Osteoblast (primary cell): ENCODE measurements around the gene HEPACAM2. TPM values are rescaled to one million over a fixed set of nuclear protein-coding genes. Genes with fewer than 3 reads are reported as not detected.

Experiments used
- DNase-seq: peaks from one replicate; pipeline ENCODE4 v3.0.0; 2011; ENCODE audit warnings: low spot score, mixed read lengths; ENCODE audit not compliant: insufficient read length; ENCODE audit errors: missing footprints
- H2AFZ ChIP-seq: 2 replicates; pipeline ENCODE4 v1.6.0; 2011; ENCODE audit warnings: mild to moderate bottlenecking, low read length
- H3K27ac ChIP-seq: 2 replicates; pipeline ENCODE4 v1.5.1; 2011; ENCODE audit warnings: mild to moderate bottlenecking, low read depth, low read length, moderate library complexity
- H3K27me3 ChIP-seq: 2 replicates; pipeline ENCODE4 v1.6.0; 2012; ENCODE audit warnings: mild to moderate bottlenecking, control low read depth, inconsistent platforms, low read length, moderate library complexity; ENCODE audit not compliant: insufficient read depth
- H3K36me3 ChIP-seq: 2 replicates; pipeline ENCODE4 v1.5.1; 2011; ENCODE audit warnings: mild to moderate bottlenecking, low read length, control low read depth, moderate library complexity; ENCODE audit not compliant: insufficient read depth
- H3K4me1 ChIP-seq: 2 replicates; pipeline ENCODE4 v1.5.1; 2011; ENCODE audit warnings: mild to moderate bottlenecking, low read length, control low read depth, moderate library complexity; ENCODE audit not compliant: insufficient read depth
- H3K4me2 ChIP-seq: 2 replicates; pipeline ENCODE4 v1.6.0; 2011; ENCODE audit warnings: mild to moderate bottlenecking, low read length; ENCODE audit not compliant: insufficient read depth
- H3K4me3 ChIP-seq: fragments of 200-600 bp; sonication (generic); 3 replicates; pipeline ENCODE4 v1.5.1; 2012; ENCODE audit warnings: mild to moderate bottlenecking, low read length, inconsistent platforms; ENCODE audit not compliant: insufficient read depth
- H3K79me2 ChIP-seq: 2 replicates; pipeline ENCODE4 v1.6.0; 2012; ENCODE audit warnings: mild to moderate bottlenecking, low read length, control low read depth, inconsistent platforms; ENCODE audit not compliant: insufficient read depth
- H3K9me3 ChIP-seq: 2 replicates; pipeline ENCODE4 v1.5.1; 2011; ENCODE audit warnings: low read depth, low read length, control low read depth
- H4K20me1 ChIP-seq: 2 replicates; pipeline ENCODE4 v1.6.0; 2012; ENCODE audit warnings: mild to moderate bottlenecking, low read length, control low read depth; ENCODE audit not compliant: insufficient read depth
- CTCF ChIP-seq: IDR thresholded peaks from 2 replicates; pipeline ENCODE4 v1.5.1; 2011; ENCODE audit warnings: mild to moderate bottlenecking, low read depth, low read length, moderate library complexity; ENCODE audit errors: extremely low read depth
- total RNA-seq: library from RNA; depleted of rRNA; stranded (reverse); fragments of >200 nt; gene quantifications from 2 replicates; pipeline ENCODE4 v1.2.3, GENCODE V29; 2012

The HEPACAM2 gene
- total RNA-seq, 1 donor = under 0.01 TPM

- Histone ChIP-seq H2AFZ (no peak overlapping the region), H4K20me1 (no peaks in the 10 kb centered on the region), H3K4me2 (no peak overlapping the region), H3K9me3 (no peaks in the 10 kb centered on the region), H3K79me2 (no peaks in the 10 kb centered on the region), H3K27ac (no peak overlapping the region), H3K36me3 (no peaks in the 10 kb centered on the region), H3K4me1 (no peaks in the 10 kb centered on the region), H3K27me3 (peaks cover 21% of the 10 kb centered on the region), H3K4me3 (no peak overlapping the region)
- peak; percentile 77 for DNase-seq
- peak; percentile 42 for TF ChIP-seq CTCF
Observed at GRCh38 chr7:93178213-93178612, 48.1 kb downstream of the HEPACAM2 start.

GRCh38 chr7:93176992-93177580 lies 49.2 kb downstream of the HEPACAM2 start:
- no peak overlapping the region for H3K27ac ChIP-seq
- H2AFZ ChIP-seq = no peak overlapping the region
- H3K4me3 ChIP-seq = no peak overlapping the region
- no peaks in the 10 kb centered on the region for H4K20me1 ChIP-seq
- no peak for DNase-seq
- H3K79me2 ChIP-seq = no peaks in the 10 kb centered on the region
- H3K27me3 ChIP-seq = peaks cover 21% of the 10 kb centered on the region
- no peaks in the 10 kb centered on the region for H3K36me3 ChIP-seq
- H3K4me2 ChIP-seq = no peak overlapping the region
- no peaks in the 10 kb centered on the region for H3K4me1 ChIP-seq
- TF ChIP-seq CTCF = no peak
- no peaks in the 10 kb centered on the region for H3K9me3 ChIP-seq

- Histone ChIP-seq H3K4me1 (no peaks in the 10 kb centered on the region), H3K36me3 (no peaks in the 10 kb centered on the region), H3K4me3 (no peak overlapping the region), H4K20me1 (no peaks in the 10 kb centered on the region), H3K79me2 (no peaks in the 10 kb centered on the region), H3K27me3 (peaks cover 16% of the 10 kb centered on the region), H3K27ac (no peak overlapping the region), H3K4me2 (no peak overlapping the region), H3K9me3 (peaks cover 6% of the 10 kb centered on the region), H2AFZ (no peak overlapping the region)
- no peak for DNase-seq
- TF ChIP-seq CTCF = peak; percentile 9
Observed at GRCh38 chr7:93175219-93175618, 51.0 kb downstream of the HEPACAM2 start.

- H2AFZ ChIP-seq = no peak overlapping the region
- no peaks in the 10 kb centered on the region for H4K20me1 ChIP-seq
- H3K27ac ChIP-seq = no peak overlapping the region
- no peak for DNase-seq
- H3K79me2 ChIP-seq = no peaks in the 10 kb centered on the region
- no peak for TF ChIP-seq CTCF
- peaks cover 9% of the 10 kb centered on the region for H3K27me3 ChIP-seq
- no peak overlapping the region for H3K4me3 ChIP-seq
- no peaks in the 10 kb centered on the region for H3K4me1 ChIP-seq
- no peaks in the 10 kb centered on the region for H3K36me3 ChIP-seq
- peaks cover 6% of the 10 kb centered on the region for H3K9me3 ChIP-seq
- H3K4me2 ChIP-seq = no peak overlapping the region
Observed at GRCh38 chr7:93172683-93173082, 53.6 kb downstream of the HEPACAM2 start.
